ENCODE measurements around the gene SIVA1. TPM values are rescaled to one million over a fixed set of nuclear protein-coding genes. Genes with fewer than 3 reads are reported as not detected.

Gene SIVA1
- total RNA-seq, 1 donor from 2014 or later = 47.9 TPM

Other genes with a start within 250 kb of the SIVA1 start
- not detected in 2 replicates for gene C14orf180, start 173.4 kb upstream of the SIVA1 start, total RNA-seq
- gene TMEM179, start 148.4 kb upstream of the SIVA1 start, total RNA-seq = not detected in 2 replicates
- 38.6 and 47.2 TPM in 2 replicates for gene INF2, start 63.5 kb upstream of the SIVA1 start, total RNA-seq
- 0.18 and 0.39 TPM in 2 replicates for gene ADSS1, start 28.9 kb upstream of the SIVA1 start, total RNA-seq
- 72.8 and 80.8 TPM in 2 replicates for gene AKT1, start 42.6 kb downstream of the SIVA1 start, total RNA-seq
- 3.0 and 3.1 TPM in 2 replicates for gene ZBTB42, start 48.0 kb downstream of the SIVA1 start, total RNA-seq
- gene CEP170B, start 112.1 kb downstream of the SIVA1 start, total RNA-seq = 1.6 and 1.8 TPM in 2 replicates
- gene PLD4, start 171.7 kb downstream of the SIVA1 start, total RNA-seq = 458 and 473 TPM in 2 replicates
- gene AHNAK2, start 225.2 kb downstream of the SIVA1 start, total RNA-seq = not detected in 2 replicates
- gene CLBA1, start 232.6 kb downstream of the SIVA1 start, total RNA-seq = 2.7 and 3.9 TPM in 2 replicates